AG04449 (cell line): Measurements from ENCODE around the gene STAM2.
A peak's percentile ranks its signal among the peaks of the same experiment; 100 is the strongest.

Source experiments
- CTCF ChIA-PET: fragments of 350-600 bp; formaldehyde crosslinking; extraction: SDS; loops from one replicate; lab custom pipeline; 2021; ENCODE audit warnings: antibody characterized with exemption; lab: Yijun Ruan, JAX
- POLR2A ChIA-PET: fragments of 400-600, 350-600 bp; formaldehyde crosslinking; extraction: SDS; loops from one replicate; lab custom pipeline; 2020; ENCODE audit warnings: antibody characterized with exemption, inconsistent platforms; lab: Yijun Ruan, JAX
- DNase-seq: peaks from one replicate; pipeline ENCODE4 v3.0.0-alpha.2; 2010; ENCODE audit warnings: low read depth, low spot score
- H3K4me3 ChIP-seq: 2 replicates; pipeline ENCODE4 v1.5.1; 2011; ENCODE audit warnings: low read depth, mild to moderate bottlenecking, control low read depth, low read length
- CTCF ChIP-seq: IDR thresholded peaks from one replicate; pipeline ENCODE4 v1.5.1; 2011; ENCODE audit warnings: mild to moderate bottlenecking, moderate library complexity, low read length, control low read depth, inconsistent platforms; ENCODE audit not compliant: insufficient read depth; ENCODE audit errors: missing control alignments

The STAM2 gene

GRCh38 chr2:152100961-152101360 lies 74.6 kb downstream of the STAM2 start:
- DNase-seq = no peak
- CTCF ChIA-PET = interaction anchor here (0.8 to 1.1 kb wide), 2 partner anchors 11 to 74 kb away, joined by 3 to 4 read pairs; partner anchors contain the start of gene STAM2
- POLR2A ChIA-PET = no interaction called here
- H3K4me3 ChIP-seq = no peak overlapping the region
- TF ChIP-seq CTCF = no peak

- TF ChIP-seq CTCF = no peak
- POLR2A ChIA-PET = no interaction called here
- peak overlapping the region; percentile 54 for H3K4me3 ChIP-seq
- DNase-seq = no peak
- CTCF ChIA-PET = interaction anchor here (1.1 to 1.4 kb wide), 2 partner anchors 49 to 76 kb away, joined by 3 to 4 read pairs; partner anchors contain the start of gene STAM2
These were observed 76.1 kb downstream of the STAM2 start for GRCh38 chr2:152099367-152100050.

GRCh38 chr2:152098496-152099366 lies 76.8 kb downstream of the STAM2 start, which contains the start of gene CACNB4:
CACNB4 (minus strand) TSS chr2:152099044.
- no peak for DNase-seq
- POLR2A ChIA-PET = no interaction called here
- CTCF ChIA-PET = interaction anchor here (1.1 to 1.4 kb wide), 3 partner anchors 48 to 62 kb away, joined by 3 to 4 read pairs (median 3); no protein-coding TSS in a partner anchor
- no peak for TF ChIP-seq CTCF
- H3K4me3 ChIP-seq = peak within 1 kb of the TSS; percentile 54

- no peak for TF ChIP-seq CTCF
- no peak for DNase-seq
- H3K4me3 ChIP-seq = peak overlapping the region; percentile 54
- POLR2A ChIA-PET = interaction anchor here (0.7 kb wide), 1 partner anchor 77 kb away, joined by 3 read pairs; the partner anchor contains the start of gene STAM2
- CTCF ChIA-PET = interaction anchor here (1.1 to 1.3 kb wide), 3 partner anchors 58 to 78 kb away, joined by 3 to 4 read pairs (median 3); partner anchors contain the start of gene STAM2
These were observed 77.6 kb downstream of the STAM2 start for GRCh38 chr2:152097801-152098495.

- no peak for DNase-seq
- POLR2A ChIA-PET = interaction anchor here (0.7 kb wide), 1 partner anchor 78 kb away, joined by 3 read pairs; the partner anchor contains the start of gene STAM2
- peak overlapping the region; percentile 54 for H3K4me3 ChIP-seq
These were observed 78.2 kb downstream of the STAM2 start for GRCh38 chr2:152097290-152097800.

More at GRCh38 chr2:152097290-152097800, 78.2 kb downstream of the STAM2 start:
- no peak for TF ChIP-seq CTCF
- CTCF ChIA-PET = interaction anchor here (1.1 to 1.3 kb wide), 3 partner anchors 58 to 79 kb away, joined by 3 to 4 read pairs (median 3); partner anchors contain the start of gene STAM2
